H1 (cell line): ENCODE results near the gene CD151. TPM values are rescaled to one million over a fixed set of nuclear protein-coding genes. Genes with fewer than 3 reads are reported as not detected.

Experiments used
- CTCF ChIA-PET: fragments of 300-600 bp; sonication (Branson Sonifier 250); formaldehyde crosslinking; loops from one replicate; lab custom pipeline; 2021; ENCODE audit not compliant: partially characterized antibody; lab: Charles Lee
- POLR2A ChIA-PET: fragments of 300-600 bp; sonication (Branson Sonifier 250); formaldehyde crosslinking; loops from one replicate; lab custom pipeline; 2021; ENCODE audit warnings: inconsistent platforms; ENCODE audit not compliant: partially characterized antibody; lab: Charles Lee
- DNase-seq, 2 experiments: peaks; one replicate each; pipeline versions ENCODE4 v3.0.0 to v3.0.0-alpha.2; 2010 to 2022; ENCODE audit warnings: low spot score in 2 of 2, low read depth in 1 of 2, mixed read lengths in 1 of 2
- FAIRE-seq: peaks from 2 replicates; lab custom pipeline; 2011; peaks lifted over from hg19 to GRCh38; lab: Jason Lieb, UNC
- H2AFZ ChIP-seq: 2 replicates; pipeline ENCODE4 v1.8.1; 2012; ENCODE audit warnings: low read length, inconsistent platforms
- H2AK5ac ChIP-seq: 2 replicates; pipeline ENCODE4 v1.6.1; 2013; ENCODE audit warnings: low read depth, low read length
- H2BK120ac ChIP-seq: replicated peaks from 2 replicates; pipeline ENCODE3; 2013; ENCODE audit warnings: low read depth, low read length, inconsistent platforms
- H2BK12ac ChIP-seq: 2 replicates; pipeline ENCODE4 v1.6.1; 2013; ENCODE audit warnings: low read depth, low read length
- H2BK15ac ChIP-seq: 2 replicates; pipeline ENCODE4 v1.6.1; 2013; ENCODE audit warnings: low read length
- H2BK20ac ChIP-seq: 2 replicates; pipeline ENCODE4 v1.6.1; 2013; ENCODE audit warnings: low read length
- H2BK5ac ChIP-seq: 2 replicates; pipeline ENCODE4 v1.6.1; 2013; ENCODE audit warnings: low read depth, low read length
- H3K14ac ChIP-seq: 2 replicates; pipeline ENCODE4 v1.6.1; 2013; ENCODE audit warnings: inconsistent platforms; ENCODE audit not compliant: insufficient read length
- H3K18ac ChIP-seq: 2 replicates; pipeline ENCODE4 v1.6.1; 2013; ENCODE audit warnings: low read length; ENCODE audit errors: extremely low read depth
- H3K23ac ChIP-seq: 2 replicates; pipeline ENCODE4 v1.6.1; 2013; ENCODE audit warnings: inconsistent platforms; ENCODE audit not compliant: insufficient read length
- H3K23me2 ChIP-seq: 2 replicates; pipeline ENCODE4 v1.6.1; 2013; ENCODE audit warnings: low read depth, low read length
- H3K27ac ChIP-seq: 2 replicates; pipeline ENCODE4 v1.6.1; 2011; ENCODE audit warnings: low read depth, low read length, inconsistent platforms
- H3K27me3 ChIP-seq, 4 experiments: replicated peaks in 1 of 4; 1 replicate in 1 of 4; 2 replicates in 3 of 4; pipeline versions ENCODE4 v1.6.1 to v1.8.1; 2011 to 2013; ENCODE audit warnings: low read length in 3 of 4, mild to moderate bottlenecking in 3 of 4, inconsistent platforms in 2 of 4, mixed read lengths in 2 of 4, moderate library complexity in 1 of 4; ENCODE audit not compliant: control insufficient read depth in 3 of 4, insufficient read depth in 3 of 4; ENCODE audit errors: extremely low read depth in 1 of 4
- H3K36me3 ChIP-seq, 4 experiments: 2 replicates each; pipeline versions ENCODE4 v1.6.1 to v1.8.1; 2011 to 2013; ENCODE audit warnings: mild to moderate bottlenecking in 4 of 4, low read length in 3 of 4, moderate library complexity in 2 of 4, control low read depth in 1 of 4, inconsistent platforms in 1 of 4; ENCODE audit not compliant: insufficient read depth in 4 of 4, control insufficient read depth in 2 of 4
- H3K4ac ChIP-seq: replicated peaks from 2 replicates; pipeline ENCODE3; 2013; ENCODE audit warnings: low read length, low read depth, mixed read lengths, inconsistent platforms; ENCODE audit not compliant: insufficient read length
- H3K4me1 ChIP-seq, 4 experiments: replicated peaks in 1 of 4; 1 replicate in 1 of 4; 2 replicates in 3 of 4; pipeline versions ENCODE4 v1.6.1 to v1.8.1; 2011 to 2013; ENCODE audit warnings: low read length in 3 of 4, inconsistent platforms in 2 of 4, mixed read lengths in 1 of 4; ENCODE audit not compliant: insufficient read depth in 4 of 4, control insufficient read depth in 3 of 4
- H3K4me2 ChIP-seq, 2 experiments: 2 replicates each; pipeline versions ENCODE4 v1.6.1 to v1.8.1; 2011 to 2013; ENCODE audit warnings: low read depth in 2 of 2, low read length in 2 of 2, control low read depth in 1 of 2, inconsistent platforms in 1 of 2, mild to moderate bottlenecking in 1 of 2; ENCODE audit not compliant: insufficient read depth in 1 of 2
- H3K4me3 ChIP-seq, 4 experiments: fragments of 200-600, 300-600 bp in 1 of 4; sonication (generic), shearing (Covaris generic), sonication (Bioruptor Twin) in 1 of 4; 2 replicates each; pipeline versions ENCODE4 v1.5.1 to v1.8.1; 2011 to 2016; ENCODE audit warnings: low read length in 4 of 4, low read depth in 3 of 4, control low read depth in 2 of 4, inconsistent platforms in 2 of 4, mild to moderate bottlenecking in 2 of 4, mixed read lengths in 1 of 4, moderate library complexity in 1 of 4; ENCODE audit not compliant: insufficient read depth in 2 of 4; ENCODE audit errors: extremely low read depth in 1 of 4
- H3K56ac ChIP-seq: replicated peaks from 2 replicates; pipeline ENCODE3; 2013; ENCODE audit warnings: low read depth, mild to moderate bottlenecking, mixed read lengths, low read length, inconsistent platforms; ENCODE audit not compliant: insufficient read length
- H3K79me1 ChIP-seq: 2 replicates; pipeline ENCODE4 v1.6.1; 2013; ENCODE audit warnings: low read depth, low read length, control low read depth
- H3K79me2 ChIP-seq, 2 experiments: 2 replicates each; pipeline versions ENCODE4 v1.6.1 to v1.8.1; 2012 to 2013; ENCODE audit warnings: low read length in 2 of 2, mild to moderate bottlenecking in 2 of 2, inconsistent platforms in 1 of 2; ENCODE audit not compliant: insufficient read depth in 2 of 2, control insufficient read depth in 1 of 2
- H3K9ac ChIP-seq, 4 experiments: replicated peaks in 1 of 4; 1 replicate in 1 of 4; 2 replicates in 3 of 4; pipeline versions ENCODE4 v1.6.1 to v1.8.1; 2011 to 2013; ENCODE audit warnings: low read depth in 3 of 4, low read length in 3 of 4, control low read depth in 2 of 4, mild to moderate bottlenecking in 2 of 4, moderate library complexity in 2 of 4, inconsistent platforms in 1 of 4; ENCODE audit errors: extremely low read depth in 1 of 4
- H3K9me3 ChIP-seq, 2 experiments: 2 replicates each; pipeline versions ENCODE4 v1.6.1 to v1.8.1; 2012 to 2013; ENCODE audit warnings: mild to moderate bottlenecking in 2 of 2, moderate library complexity in 2 of 2, control low read depth in 1 of 2, inconsistent platforms in 1 of 2, low read depth in 1 of 2, low read length in 1 of 2, mixed read lengths in 1 of 2; ENCODE audit not compliant: insufficient read depth in 2 of 2
- H4K20me1 ChIP-seq, 2 experiments: replicated peaks in 1 of 2; 2 replicates each; pipeline versions ENCODE3 to v1.8.1; 2011 to 2013; ENCODE audit warnings: inconsistent platforms in 2 of 2, low read length in 2 of 2, mild to moderate bottlenecking in 1 of 2; ENCODE audit not compliant: insufficient read depth in 2 of 2, control insufficient read depth in 1 of 2
- H4K5ac ChIP-seq: 2 replicates; pipeline ENCODE4 v1.6.1; 2013; ENCODE audit warnings: low read length, low read depth, mixed read lengths, inconsistent platforms; ENCODE audit not compliant: insufficient read length
- H4K8ac ChIP-seq: 2 replicates; pipeline ENCODE4 v1.8.0; 2013; ENCODE audit warnings: mild to moderate bottlenecking, moderate library complexity, low read length, inconsistent platforms; ENCODE audit not compliant: insufficient read depth; ENCODE audit errors: extremely low read depth
- H4K91ac ChIP-seq: replicated peaks from 2 replicates; pipeline ENCODE3; 2013; ENCODE audit warnings: low read length, mixed read lengths, inconsistent platforms; ENCODE audit not compliant: insufficient read length
- HDAC2 ChIP-seq, 2 experiments: fragments of 300-600 bp in 1 of 2; sonication (generic) in 1 of 2; IDR thresholded peaks; 2 replicates each; pipeline ENCODE4 v1.6.1; 2011 to 2012; ENCODE audit warnings: low read depth in 2 of 2, low read length in 2 of 2, mild to moderate bottlenecking in 2 of 2, moderate library complexity in 2 of 2, borderline replicate concordance in 1 of 2, inconsistent platforms in 1 of 2
- SAP30 ChIP-seq: fragments of 300-600 bp; sonication (generic); IDR thresholded peaks from 2 replicates; pipeline ENCODE4 v1.7.1; 2012; ENCODE audit warnings: low read length, moderate library complexity, mild to moderate bottlenecking, inconsistent platforms; ENCODE audit not compliant: insufficient read depth, insufficient replicate concordance
- TEAD4 ChIP-seq: IDR thresholded peaks from 2 replicates; pipeline ENCODE4 v1.6.1; 2012; ENCODE audit warnings: low read depth, low read length, inconsistent platforms, mixed read lengths
- WGBS, 2 experiments: shearing (Covaris generic) in 1 of 2; methylation state at CpG; one replicate each; pipeline versions ENCODE4 v1.1.6 to v1.1.7; 2013 to 2015; ENCODE audit warnings: low lambda C conversion rate in 2 of 2, mixed read lengths in 2 of 2, inconsistent platforms in 1 of 2, low coverage in 1 of 2, missing lambda C conversion rate in 1 of 2; ENCODE audit not compliant: insufficient replicate concordance in 2 of 2, insufficient coverage in 1 of 2, insufficient read length in 1 of 2; ENCODE audit errors: extremely low coverage in 1 of 2, missing lambda C conversion rate in 1 of 2; 5-methylcytosine and 5-hydroxymethylcytosine counted together
- polyA plus RNA-seq, 7 experiments: library from polyadenylated mRNA; depleted of rRNA in 3 of 7; stranded (reverse) in 5 of 7; unstranded in 2 of 7; fragments of >200 nt in 5 of 7; fragments of 200-250 nt in 2 of 7; gene quantifications; 1 replicate in 5 of 7; 2 replicates in 1 of 7; 4 replicates in 1 of 7; pipeline versions ENCODE4 v1.2.1 to v1.2.3, GENCODE V29; 2011 to 2013; ENCODE audit warnings: missing spikeins in 2 of 7, mixed read lengths in 2 of 7
- total RNA-seq: library from RNA; stranded (reverse); fragmentation: NEBNext Ultra II Directional; extraction: Animal tissue kit (Norgen Biotek cat#: 25700); gene quantifications from 2 replicates; pipeline ENCODE4 v1.2.1, GENCODE V29; 2021

Gene CD151
- total and polyA plus RNA-seq, 2 of the 8 experiments (the other 6 are each of a cell fraction or from before 2014, with no cell fraction given): 101 to 212 TPM

DNA sequence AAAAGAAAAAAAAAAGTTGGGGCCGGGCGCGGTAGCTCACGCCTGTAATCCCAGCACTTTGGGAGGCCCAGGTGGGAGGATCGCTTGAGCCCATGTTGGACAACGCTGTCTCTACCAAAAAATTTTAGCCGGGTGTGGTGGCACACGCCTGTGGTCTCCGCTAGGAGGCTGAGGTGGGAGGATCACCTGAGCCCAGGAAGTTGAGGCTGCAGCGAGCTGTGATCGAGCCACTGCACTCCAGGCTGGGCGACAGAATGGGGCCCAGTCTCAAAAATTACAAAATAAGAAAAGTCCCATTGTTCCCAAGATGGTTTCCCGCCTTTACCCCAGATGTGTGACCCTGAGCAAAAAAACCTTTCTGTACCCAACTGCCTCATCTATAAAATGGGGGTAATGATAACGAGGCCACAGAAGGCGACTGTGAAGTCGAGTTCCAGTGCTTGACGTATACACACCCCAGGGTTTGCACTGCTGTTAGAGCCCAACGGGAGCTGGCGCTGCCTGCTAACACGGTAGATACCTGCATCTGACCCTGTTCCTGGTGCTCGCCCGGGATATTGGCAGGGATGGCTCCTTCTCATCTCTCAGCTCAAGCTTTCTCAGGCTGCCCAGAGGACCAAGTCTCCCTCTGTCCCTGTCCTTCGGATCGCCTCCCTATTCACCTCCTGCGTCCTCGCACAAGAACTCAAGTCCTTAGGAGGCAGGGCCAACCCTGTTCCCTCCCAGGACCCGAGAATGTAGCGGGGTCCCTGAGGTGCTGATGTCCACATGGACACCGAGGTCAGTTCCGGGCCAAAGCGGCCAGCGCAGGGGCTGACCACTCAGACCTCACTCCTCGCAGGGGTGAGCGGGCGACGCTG lies 24.1 kb upstream of the CD151 start:
- 42% methylated on average over 36 of the region's 36 CpGs; no CpG with 5 or more reads in 1 of the 2 experiments for WGBS, 2 experiments
- Histone ChIP-seq H3K14ac (no peak overlapping the region), H4K20me1 (peaks cover 10 to 24% of the 10 kb centered on the region in 2 experiments), H2BK12ac (peak overlapping the region; percentile 31; the same call in 1 of the 2 replicates), H3K56ac (peak overlapping the region; percentile 57), H3K4me1 (peaks cover 4 to 17% (median 7%) of the 10 kb centered on the region in 4 experiments; a peak in 6 of 7 replicates), H2BK15ac (no peak overlapping the region), H3K23me2 (peaks cover 13% of the 10 kb centered on the region; the same call in 1 of the 2 replicates), H4K8ac (peak overlapping the region; percentile 100; the same call in 1 of the 2 replicates), H2BK120ac (no peak overlapping the region), H3K4me3 (peak overlapping the region; percentile 66 to 100 (median 90)), H2BK20ac (no peak overlapping the region), H3K79me2 (peaks cover 7 to 32% of the 10 kb centered on the region in 2 experiments; a peak in 3 of 4 replicates), H4K91ac (peak overlapping the region; percentile 48), H2AK5ac (no peak overlapping the region; the same call in 1 of the 2 replicates), H3K4ac (no peak overlapping the region), H2AFZ (no peak overlapping the region), H4K5ac (peak overlapping the region; percentile 20), H3K18ac (peak overlapping the region; percentile 33; the same call in 1 of the 2 replicates), H3K4me2 (peak overlapping the region; percentile 91 to 92), H3K79me1 (peaks cover 2% of the 10 kb centered on the region; the same call in 1 of the 2 replicates), H3K9ac (peak overlapping the region; percentile 73 to 99 (median 93)), H3K9me3 (no peaks in the 10 kb centered on the region), H3K27me3 (no peaks in the 10 kb centered on the region; a peak in 1 of 7 replicates), H3K27ac (peak overlapping the region; percentile 99), H3K23ac (no peak overlapping the region), H2BK5ac (peak overlapping the region; percentile 100), H3K36me3 (peaks cover 16 to 29% (median 26%) of the 10 kb centered on the region in 4 experiments)
- ChIA-PET CTCF (interaction anchor here (0.6 to 1.6 kb wide), 2 partner anchors 21 to 46 kb away, joined by 3 to 5 read pairs; no protein-coding TSS in a partner anchor), POLR2A (interaction anchor here (0.5 to 53.0 kb wide), 18 partner anchors 10 to 514 kb away, joined by 3 to 1917 read pairs (median 4); partner anchors contain the start of genes CD151, CEND1, CRACR2B and GATD1)
- no peak for TF ChIP-seq TEAD4
- peak; percentile 77 for TF ChIP-seq SAP30
- peak in 1 of 2 experiments; percentile 52; a peak in 1 of 4 replicates for TF ChIP-seq HDAC2 (IDR thresholded peaks at IDR 0.05; ENCODE audit: borderline replicate concordance in 1 of 2, low read depth in 2 of 2, low read length in 2 of 2)
- FAIRE-seq (no peak), DNase-seq (no peak)
